Endodermal cell (in vitro differentiated cells): ENCODE results near the gene SLC25A22. TPM values are rescaled to one million over a fixed set of nuclear protein-coding genes. Genes with fewer than 3 reads are reported as not detected.

Source experiments
- DNase-seq: peaks from one replicate; pipeline ENCODE4 v3.0.0-alpha.2; 2017
- H3K27ac ChIP-seq: 2 replicates; pipeline ENCODE4 v1.5.1; 2013; ENCODE audit warnings: mild to moderate bottlenecking, low read depth, low read length, moderate library complexity
- H3K27me3 ChIP-seq: 2 replicates; pipeline ENCODE4 v1.6.1; 2013; ENCODE audit warnings: mild to moderate bottlenecking, low read length, moderate library complexity; ENCODE audit not compliant: insufficient read depth, control insufficient read depth, poor library complexity, severe bottlenecking
- H3K36me3 ChIP-seq: 2 replicates; pipeline ENCODE4 v1.7.0; 2013; ENCODE audit warnings: mild to moderate bottlenecking, low read length, moderate library complexity; ENCODE audit not compliant: control insufficient read depth, insufficient read depth
- H3K4me1 ChIP-seq: one replicate; pipeline ENCODE4 v1.7.0; 2013; ENCODE audit warnings: low read length; ENCODE audit not compliant: control insufficient read depth, insufficient read depth
- H3K4me3 ChIP-seq: 2 replicates; pipeline ENCODE4 v1.5.1; 2013; ENCODE audit warnings: mild to moderate bottlenecking, low read length, moderate library complexity
- H3K9ac ChIP-seq: 2 replicates; pipeline ENCODE4 v1.6.1; 2013; ENCODE audit warnings: mild to moderate bottlenecking, low read length, moderate library complexity; ENCODE audit not compliant: poor library complexity, severe bottlenecking; ENCODE audit errors: extremely low read depth
- H3K9me3 ChIP-seq: 2 replicates; pipeline ENCODE4 v1.6.1; 2013; ENCODE audit warnings: mild to moderate bottlenecking, low read length, moderate library complexity; ENCODE audit not compliant: control insufficient read depth
- H3K27ac Mint-ChIP-seq: 2 replicates; pipeline ENCODE4 v1.8.0; 2020; ENCODE audit warnings: mixed read lengths
- H3K27me3 Mint-ChIP-seq: 2 replicates; pipeline ENCODE4 v1.8.0; 2021; ENCODE audit warnings: mild to moderate bottlenecking, mixed read lengths; ENCODE audit not compliant: insufficient read depth
- H3K36me3 Mint-ChIP-seq: 2 replicates; pipeline ENCODE4 v1.8.0; 2020; ENCODE audit warnings: low read depth, mixed read lengths
- H3K4me1 Mint-ChIP-seq: 2 replicates; pipeline ENCODE4 v1.8.0; 2020; ENCODE audit warnings: mixed read lengths
- H3K4me3 Mint-ChIP-seq: 2 replicates; pipeline ENCODE4 v1.8.0; 2020; ENCODE audit warnings: mild to moderate bottlenecking, moderate library complexity, mixed read lengths
- H3K9me3 Mint-ChIP-seq: 2 replicates; pipeline ENCODE4 v1.8.0; 2020; ENCODE audit warnings: mild to moderate bottlenecking, mixed read lengths
- WGBS, 2 experiments: methylation state at CpG; one replicate each; pipeline versions ENCODE4 v1.1.5 to v1.1.7; 2013; ENCODE audit warnings: missing lambda C conversion rate in 2 of 2, mixed read lengths in 1 of 2; ENCODE audit not compliant: insufficient coverage in 1 of 2, insufficient read length in 1 of 2; 5-methylcytosine and 5-hydroxymethylcytosine counted together
- total RNA-seq, 2 donors: library from RNA; stranded (reverse); fragmentation: NEBNext Ultra II Directional in 1 of 2; extraction: Animal tissue kit (Norgen Biotek cat#: 25700) in 1 of 2; gene quantifications; 2 replicates in 1 of 2; 3 replicates in 1 of 2; pipeline ENCODE4 v1.2.1, GENCODE V29; 2021
- TF ChIP-seq, protein P1 (sequence below): fragments of 200-600 bp; sonication (generic); conservative IDR thresholded peaks from 2 replicates; pipeline ENCODE4 v1.5.0; 2021; ENCODE audit warnings: antibody characterized with exemption, mild to moderate bottlenecking

SLC25A22 gene
- total RNA-seq, 2 donors from 2014 or later = 46.5 to 56.2 TPM

DNA sequence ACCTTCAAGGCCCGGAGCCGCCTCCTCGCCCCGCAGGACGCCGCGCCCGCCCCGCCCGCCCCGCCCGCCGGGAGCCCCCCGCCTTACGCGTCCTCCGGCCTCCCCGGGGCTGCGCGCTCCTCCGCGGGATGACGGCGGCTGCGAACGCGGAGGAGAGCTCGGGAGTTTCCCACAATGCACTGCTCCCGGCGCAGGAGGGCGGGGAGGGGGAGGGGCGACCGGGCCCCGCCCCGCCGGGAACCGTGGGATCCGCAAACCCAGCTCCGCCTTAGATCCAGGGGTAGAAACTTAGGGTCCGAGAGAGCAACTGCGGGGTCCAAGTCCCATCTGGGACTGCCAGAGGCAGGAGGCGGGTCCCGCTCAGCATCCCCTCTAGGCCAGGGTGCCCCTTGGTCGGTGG is 8.1 kb downstream of the SLC25A22 start, which contains the start of gene CEND1:
CEND1 (minus strand) TSS at position 148 of the 400 bp plus-strand sequence. CDS start 1,514 bp downstream, outside the sequence.
- H3K27ac Mint-ChIP-seq = no peak within 1 kb of the TSS
- Histone ChIP-seq H3K4me1 (no peaks in the 10 kb centered on the region), H3K27me3 (no peaks in the 10 kb centered on the region), H3K9ac (no peak within 1 kb of the TSS), H3K9me3 (no peaks in the 10 kb centered on the region), H3K27ac (no peak within 1 kb of the TSS), H3K4me3 (no peak within 1 kb of the TSS), H3K36me3 (peaks cover 8% of the 10 kb centered on the region)
- H3K27me3 Mint-ChIP-seq = peaks cover 3% of the 10 kb centered on the region
- 45 to 53% methylated on average over 6 to 44 of the region's 44 CpGs for WGBS, 2 experiments
- H3K4me3 Mint-ChIP-seq = no peak within 1 kb of the TSS
- H3K36me3 Mint-ChIP-seq = peaks cover 10% of the 10 kb centered on the region
- peak; percentile 78 for DNase-seq
- TF ChIP-seq, protein P1, sequence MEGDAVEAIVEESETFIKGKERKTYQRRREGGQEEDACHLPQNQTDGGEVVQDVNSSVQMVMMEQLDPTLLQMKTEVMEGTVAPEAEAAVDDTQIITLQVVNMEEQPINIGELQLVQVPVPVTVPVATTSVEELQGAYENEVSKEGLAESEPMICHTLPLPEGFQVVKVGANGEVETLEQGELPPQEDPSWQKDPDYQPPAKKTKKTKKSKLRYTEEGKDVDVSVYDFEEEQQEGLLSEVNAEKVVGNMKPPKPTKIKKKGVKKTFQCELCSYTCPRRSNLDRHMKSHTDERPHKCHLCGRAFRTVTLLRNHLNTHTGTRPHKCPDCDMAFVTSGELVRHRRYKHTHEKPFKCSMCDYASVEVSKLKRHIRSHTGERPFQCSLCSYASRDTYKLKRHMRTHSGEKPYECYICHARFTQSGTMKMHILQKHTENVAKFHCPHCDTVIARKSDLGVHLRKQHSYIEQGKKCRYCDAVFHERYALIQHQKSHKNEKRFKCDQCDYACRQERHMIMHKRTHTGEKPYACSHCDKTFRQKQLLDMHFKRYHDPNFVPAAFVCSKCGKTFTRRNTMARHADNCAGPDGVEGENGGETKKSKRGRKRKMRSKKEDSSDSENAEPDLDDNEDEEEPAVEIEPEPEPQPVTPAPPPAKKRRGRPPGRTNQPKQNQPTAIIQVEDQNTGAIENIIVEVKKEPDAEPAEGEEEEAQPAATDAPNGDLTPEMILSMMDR = no peak
- no peaks in the 10 kb centered on the region for H3K9me3 Mint-ChIP-seq
- H3K4me1 Mint-ChIP-seq = no peaks in the 10 kb centered on the region

DNA sequence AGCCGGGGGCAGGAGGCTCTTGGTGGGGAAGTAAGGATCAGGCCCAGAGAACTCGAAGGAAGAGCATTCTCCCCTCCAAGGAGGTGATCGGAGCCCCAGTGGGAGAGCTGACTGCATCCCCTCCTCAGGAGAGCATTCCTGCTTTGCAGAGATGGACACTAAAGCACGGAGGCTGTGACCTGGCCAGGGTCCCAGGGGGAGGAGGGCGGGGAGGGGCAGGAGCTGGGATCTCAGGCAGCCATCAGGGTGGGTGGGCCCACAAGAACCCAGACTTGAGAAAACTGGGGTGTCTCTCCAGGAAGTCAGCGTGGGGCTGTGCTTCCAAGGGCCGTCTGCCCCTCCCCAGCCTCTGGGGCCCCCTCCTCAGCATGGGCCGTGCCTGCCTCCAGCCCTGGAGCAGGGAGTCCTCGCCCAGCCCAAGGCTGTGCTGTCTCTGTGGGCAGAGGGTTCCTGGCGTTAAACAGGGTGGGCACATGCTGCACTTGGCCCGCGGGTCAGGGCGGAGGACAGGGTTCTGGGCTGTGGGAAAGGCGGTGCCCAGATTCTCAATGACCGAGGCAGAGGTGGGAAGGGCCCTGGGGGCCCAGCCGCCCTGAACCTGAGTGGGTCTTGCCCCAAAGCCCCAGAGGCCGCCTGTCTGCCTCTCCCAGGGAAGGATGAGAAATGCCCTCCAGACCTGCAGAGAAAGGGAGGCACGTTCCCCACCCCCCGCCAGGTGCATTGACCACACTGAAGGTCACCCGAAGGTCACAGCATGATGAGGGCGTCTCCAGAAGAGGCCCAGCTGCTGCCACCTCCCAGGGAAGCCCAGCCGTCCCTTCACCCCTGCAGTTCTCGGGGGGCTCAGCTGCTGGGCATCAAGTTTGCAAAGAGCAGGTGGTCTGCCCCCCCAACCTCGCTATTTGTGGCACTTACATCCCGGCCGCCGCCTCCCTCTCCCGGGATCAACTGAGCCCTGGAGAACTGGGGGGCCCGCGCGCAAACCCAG is 8.8 kb downstream of the SLC25A22 start:
- DNase-seq = no peak
- Histone ChIP-seq H3K27me3 (no peaks in the 10 kb centered on the region), H3K4me1 (no peaks in the 10 kb centered on the region), H3K36me3 (peaks cover 7% of the 10 kb centered on the region), H3K9me3 (no peaks in the 10 kb centered on the region), H3K4me3 (no peak overlapping the region), H3K9ac (no peak overlapping the region), H3K27ac (no peak overlapping the region)
- H3K27ac Mint-ChIP-seq = no peak overlapping the region
- 73 to 88% methylated on average over 9 to 31 of the region's 31 CpGs for WGBS, 2 experiments
- no peak overlapping the region for H3K4me3 Mint-ChIP-seq
- peaks cover 12% of the 10 kb centered on the region for H3K36me3 Mint-ChIP-seq
- H3K9me3 Mint-ChIP-seq = no peaks in the 10 kb centered on the region
- H3K4me1 Mint-ChIP-seq = no peaks in the 10 kb centered on the region
- TF ChIP-seq, protein P1 = no peak
- H3K27me3 Mint-ChIP-seq = peaks cover 3% of the 10 kb centered on the region

DNA sequence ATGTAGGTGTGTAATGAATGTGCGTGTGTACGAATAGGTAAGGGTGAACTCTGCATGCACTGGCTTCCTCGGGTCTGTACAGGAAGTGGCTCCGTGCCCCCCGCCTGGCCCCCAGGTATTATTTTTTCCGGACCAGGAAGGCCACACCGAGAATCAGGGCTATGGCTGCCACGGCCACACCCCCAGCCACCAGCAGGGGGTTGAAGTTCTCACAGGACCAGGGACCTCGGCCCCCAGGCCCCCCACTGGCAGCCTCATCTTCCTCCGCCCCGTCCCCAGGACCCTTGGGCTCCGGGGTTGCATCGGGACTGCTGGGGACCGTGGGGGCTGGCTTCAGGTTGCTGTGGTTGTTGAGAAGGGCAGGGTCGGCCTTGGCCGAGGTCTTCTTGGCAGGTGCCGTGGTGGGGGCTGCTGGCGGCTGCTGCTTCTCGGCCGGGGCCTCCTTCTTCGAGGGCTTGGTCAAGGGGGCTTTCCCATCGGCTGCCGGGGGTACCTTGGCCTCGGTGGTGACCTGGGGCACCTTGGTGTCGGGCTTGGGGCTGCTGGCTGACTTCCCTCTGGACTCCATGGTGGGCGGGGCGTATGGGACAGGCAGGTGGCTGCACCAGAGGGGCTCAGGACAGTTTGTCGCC is 10.0 kb downstream of the SLC25A22 start:
- Histone ChIP-seq H3K36me3 (no peaks in the 10 kb centered on the region), H3K4me3 (no peak overlapping the region), H3K27ac (no peak overlapping the region), H3K27me3 (no peaks in the 10 kb centered on the region), H3K9me3 (no peaks in the 10 kb centered on the region), H3K9ac (no peak overlapping the region), H3K4me1 (no peaks in the 10 kb centered on the region)
- Mint-ChIP-seq H3K9me3 (no peaks in the 10 kb centered on the region), H3K27me3 (peaks cover 3% of the 10 kb centered on the region), H3K4me1 (peaks cover 6% of the 10 kb centered on the region), H3K4me3 (no peak overlapping the region), H3K36me3 (peaks cover 14% of the 10 kb centered on the region), H3K27ac (no peak overlapping the region)
- no peak for DNase-seq
- TF ChIP-seq, protein P1 = peak; percentile 38
- 88 to 90% methylated on average over 20 to 28 of the region's 28 CpGs for WGBS, 2 experiments
